ENCODE data around the gene BEST1.
"Not testable (repeated sequence)": the region's sequence is repeated elsewhere in the genome, so short reads cannot be mapped to it uniquely, and the experiment has no call there.

BEST1 gene

GRCh38 chr11:61980783-61981541 lies 30.8 kb downstream of the BEST1 start:
- DNase-seq: no peak

- DNase-seq: no peak
Observed at GRCh38 chr11:61983419-61983818, 33.3 kb downstream of the BEST1 start.

- no peak for DNase-seq
Observed at GRCh38 chr11:61985869-61986268, 35.7 kb downstream of the BEST1 start.

- no peak for DNase-seq
Observed at GRCh38 chr11:61994981-61995380, 44.8 kb downstream of the BEST1 start.

GRCh38 chr11:61996933-61997332 lies 46.8 kb downstream of the BEST1 start:
- no peak for DNase-seq

GRCh38 chr11:61999141-61999975 lies 49.2 kb downstream of the BEST1 start:
- no peak for DNase-seq

GRCh38 chr11:62000539-62001446 lies 50.6 kb downstream of the BEST1 start:
- DNase-seq: no peak

- no peak for DNase-seq
Observed at GRCh38 chr11:62001450-62002191, 51.5 kb downstream of the BEST1 start.

GRCh38 chr11:62002283-62002682 lies 52.1 kb downstream of the BEST1 start:
- not testable (repeated sequence) for DNase-seq

GRCh38 chr11:62004473-62004872 lies 54.3 kb downstream of the BEST1 start:
- DNase-seq: peak in 1 of 2 donors; percentile 65

- no peak for DNase-seq
Observed at GRCh38 chr11:62008193-62008592, 58.0 kb downstream of the BEST1 start.

- no peak for DNase-seq
Observed at GRCh38 chr11:62010935-62011528, 60.9 kb downstream of the BEST1 start.

GRCh38 chr11:62011881-62012280 lies 61.7 kb downstream of the BEST1 start:
- DNase-seq: no peak

- DNase-seq: no peak
Observed at GRCh38 chr11:62012451-62012831, 62.3 kb downstream of the BEST1 start.

GRCh38 chr11:62012832-62013461 lies 62.8 kb downstream of the BEST1 start:
- DNase-seq: no peak

Data from CD4-positive, alpha-beta T cell treated with Interleukin-1 beta for 1 hour (primary cell).